Esophagus squamous epithelium (tissue), 5 donors: ENCODE measurements around the gene RHO. TPM values are rescaled to one million over a fixed set of nuclear protein-coding genes. Genes with fewer than 3 reads are reported as not detected.

ENCODE experiments used
- DNase-seq: peaks from one replicate; lab custom pipeline; 2025; lab: John Stamatoyannopoulos, UW
- H3K27ac ChIP-seq, 4 donors: fragments of 200-600 bp; sonication (generic); one replicate each; pipeline ENCODE4 v1.5.1; 2016 to 2019; ENCODE audit warnings: mild to moderate bottlenecking in 1 of 4
- H3K27me3 ChIP-seq, 4 donors: fragments of 200-600 bp; sonication (generic); 1 replicate in 3 of 4; 2 replicates in 1 of 4; pipeline versions ENCODE4 v1.5.1 to v1.6.0; 2017 to 2021; ENCODE audit warnings: antibody characterized with exemption in 1 of 4
- H3K36me3 ChIP-seq, 3 donors: fragments of 200-600 bp; sonication (generic); one replicate each; pipeline ENCODE4 v1.5.1; 2016 to 2019
- H3K4me1 ChIP-seq, 3 donors: fragments of 200-600 bp; sonication (generic); one replicate each; pipeline ENCODE4 v1.5.1; 2017 to 2019
- H3K4me3 ChIP-seq, 4 donors: fragments of 200-600 bp; sonication (generic); 1 replicate in 3 of 4; 2 replicates in 1 of 4; pipeline ENCODE4 v1.5.1; 2016 to 2019; ENCODE audit warnings: mild to moderate bottlenecking in 2 of 4, moderate library complexity in 1 of 4
- H3K9me3 ChIP-seq, 3 donors: fragments of 200-600 bp; sonication (generic); one replicate each; pipeline ENCODE4 v1.5.1; 2016 to 2019
- CTCF ChIP-seq, 6 experiments: fragments of 450-650 bp in 4 of 6; fragments of 200-600 bp in 2 of 6; sonication (generic) in 2 of 6; IDR thresholded peaks; one replicate each; pipeline ENCODE4 v1.5.1; 2016 to 2019; ENCODE audit warnings: antibody characterized with exemption in 6 of 6, mild to moderate bottlenecking in 4 of 6, moderate library complexity in 4 of 6
- POLR2A ChIP-seq, 4 donors: fragments of 450-650 bp; IDR thresholded peaks; one replicate each; pipeline ENCODE4 v1.6.1; 2017; ENCODE audit warnings: antibody characterized with exemption in 4 of 4, mild to moderate bottlenecking in 4 of 4, moderate library complexity in 3 of 4
- WGBS, 2 donors: methylation state at CpG; one replicate each; pipeline ENCODE4 v1.1.5; 2018; 5-methylcytosine and 5-hydroxymethylcytosine counted together
- intact Hi-C: fragments of 100-400 bp; cut with DNase I; formaldehyde crosslinking; loops from one replicate; pipeline ENCODE4 v1.15.0; 2022
- total RNA-seq, 4 donors: library from RNA; depleted of rRNA; stranded (reverse); fragments of >200 nt; gene quantifications; one replicate each; pipeline ENCODE4 v1.1.0, GENCODE V29; 2016
- donor health status: DM: yes; HTN: yes; CAD: no.

The RHO gene
- total RNA-seq, 4 donors from 2014 or later = not detected

GRCh38 chr3:129503471-129504291, 24.8 kb upstream of the RHO start:
- Histone ChIP-seq H3K27ac (no peak overlapping the region), H3K36me3 (peaks cover 5 to 90% (median 8%) of the 10 kb centered on the region in 3 donors), H3K4me3 (no peak overlapping the region), H3K27me3 (no peaks in the 10 kb centered on the region), H3K4me1 (peaks cover 0 to 10% (median 0%) of the 10 kb centered on the region in 3 donors), H3K9me3 (no peaks in the 10 kb centered on the region)
- TF ChIP-seq POLR2A (IDR thresholded peaks at IDR 0.05) = no peak
- no peak for TF ChIP-seq CTCF (IDR thresholded peaks at IDR 0.05)
- intact Hi-C loops = no loop called here
- 82 to 93% methylated on average over 11 to 13 of the region's 13 CpGs for WGBS, 2 donors
- no peak for DNase-seq

GRCh38 chr3:129504471-129505100, 23.9 kb upstream of the RHO start:
- TF ChIP-seq POLR2A (IDR thresholded peaks at IDR 0.05) (no peak), CTCF (IDR thresholded peaks at IDR 0.05) (no peak)
- H3K36me3 ChIP-seq = peaks cover 5 to 99% (median 8%) of the 10 kb centered on the region in 3 donors
- no peak overlapping the region for H3K4me3 ChIP-seq
- intact Hi-C loops = no loop called here
- H3K9me3 ChIP-seq = no peaks in the 10 kb centered on the region
- H3K27ac ChIP-seq = no peak overlapping the region
- H3K4me1 ChIP-seq = peaks cover 0 to 7% (median 0%) of the 10 kb centered on the region in 3 donors
- no peaks in the 10 kb centered on the region for H3K27me3 ChIP-seq
- no peak for DNase-seq
- WGBS, 2 donors = 67 to 84% methylated on average over 3 to 5 of the region's 5 CpGs

- 52 to 87% methylated on average over 4 of the region's 6 CpGs for WGBS, 2 donors
- Histone ChIP-seq H3K9me3 (no peaks in the 10 kb centered on the region), H3K27me3 (no peaks in the 10 kb centered on the region), H3K36me3 (peaks cover 5 to 99% (median 8%) of the 10 kb centered on the region in 3 donors), H3K27ac (no peak overlapping the region), H3K4me1 (peaks cover 0 to 7% (median 0%) of the 10 kb centered on the region in 3 donors), H3K4me3 (no peak overlapping the region)
- DNase-seq = no peak
- intact Hi-C loops = no loop called here
- TF ChIP-seq CTCF (IDR thresholded peaks at IDR 0.05) = no peak
- no peak for TF ChIP-seq POLR2A (IDR thresholded peaks at IDR 0.05)
These were observed 23.1 kb upstream of the RHO start for GRCh38 chr3:129505341-129505740.

GRCh38 chr3:129506231-129506742, 22.2 kb upstream of the RHO start:
- TF ChIP-seq CTCF (IDR thresholded peaks at IDR 0.05) = no peak
- TF ChIP-seq POLR2A (IDR thresholded peaks at IDR 0.05) = no peak
- no peaks in the 10 kb centered on the region for H3K9me3 ChIP-seq
- intact Hi-C loops = no loop called here
- no peaks in the 10 kb centered on the region for H3K27me3 ChIP-seq
- no peak for DNase-seq
- 75 to 88% methylated on average over 2 to 9 of the region's 9 CpGs for WGBS, 2 donors
- peaks cover 5 to 96% (median 8%) of the 10 kb centered on the region in 3 donors for H3K36me3 ChIP-seq
- H3K4me1 ChIP-seq = peaks cover 0 to 7% (median 0%) of the 10 kb centered on the region in 3 donors
- H3K4me3 ChIP-seq = no peak overlapping the region
- H3K27ac ChIP-seq = no peak overlapping the region
